Transverse colon (tissue), 4 donors: ENCODE measurements around the gene STK32A. TPM values are rescaled to one million over a fixed set of nuclear protein-coding genes. Genes with fewer than 3 reads are reported as not detected.

Experiments
- DNase-seq: peaks from one replicate; pipeline ENCODE4 v3.0.0-alpha.2; 2019
- H3K27ac ChIP-seq, 4 donors: fragments of 200-600 bp; sonication (generic); 2 replicates each; pipeline ENCODE4 v1.5.1; 2016 to 2018; ENCODE audit warnings: inconsistent platforms in 4 of 4
- H3K27me3 ChIP-seq: fragments of 200-600 bp; sonication (generic); 2 replicates; pipeline ENCODE4 v1.5.1; 2017; ENCODE audit warnings: inconsistent platforms
- H3K36me3 ChIP-seq, 4 donors: fragments of 200-600 bp; sonication (generic); 2 replicates each; pipeline ENCODE4 v1.5.1; 2017 to 2019; ENCODE audit warnings: inconsistent platforms in 4 of 4
- H3K4me1 ChIP-seq, 4 donors: fragments of 200-600 bp; sonication (generic); 2 replicates each; pipeline ENCODE4 v1.5.1; 2017 to 2020; ENCODE audit warnings: inconsistent platforms in 4 of 4
- H3K4me3 ChIP-seq, 4 donors: fragments of 200-600 bp; sonication (generic); 1 replicate in 1 of 4; 2 replicates in 3 of 4; pipeline versions ENCODE4 v1.5.1 to v1.6.1; 2017 to 2019; ENCODE audit warnings: inconsistent platforms in 4 of 4
- H3K9me3 ChIP-seq, 2 donors: fragments of 200-600 bp; sonication (generic); 2 replicates each; pipeline ENCODE4 v1.5.1; 2017 to 2019; ENCODE audit warnings: inconsistent platforms in 2 of 2
- CTCF ChIP-seq, 5 experiments: fragments of 200-600 bp in 3 of 5; fragments of 450-650 bp in 2 of 5; sonication (generic) in 3 of 5; IDR thresholded peaks; 1 replicate in 2 of 5; 2 replicates in 3 of 5; pipeline ENCODE4 v1.5.1; 2016 to 2017; ENCODE audit warnings: antibody characterized with exemption in 5 of 5, inconsistent platforms in 3 of 5, mild to moderate bottlenecking in 2 of 5, moderate library complexity in 1 of 5
- EP300 ChIP-seq: sonication (generic); formaldehyde crosslinking; IDR thresholded peaks from one replicate; pipeline ENCODE4 v1.6.1; 2017; ENCODE audit warnings: antibody characterized with exemption, low read depth
- POLR2A ChIP-seq: fragments of 450-650 bp; IDR thresholded peaks from one replicate; pipeline ENCODE4 v1.6.1; 2016; ENCODE audit warnings: antibody characterized with exemption, mild to moderate bottlenecking, moderate library complexity
- POLR2AphosphoS5 ChIP-seq, 3 donors: sonication (generic); formaldehyde crosslinking; IDR thresholded peaks; one replicate each; pipeline ENCODE4 v1.6.1; 2016; ENCODE audit warnings: antibody characterized with exemption in 3 of 3
- WGBS, 2 donors: methylation state at CpG; one replicate each; pipeline ENCODE4 v1.1.5; 2018; ENCODE audit warnings: low coverage in 1 of 2; 5-methylcytosine and 5-hydroxymethylcytosine counted together
- in situ Hi-C, 4 donors: fragments of 200-750 bp; cut with MboI; loops; one replicate each; pipeline versions ENCODE4 v1.15.0 to v1.15.1; 2017; ENCODE audit warnings: low sequenced_read_pairs in 3 of 4, low pct_ligation_motif_present in 1 of 4, low pct_unique_long_range_greater_than_20kb in 1 of 4
- intact Hi-C: fragments of 100-400 bp; cut with DNase I; formaldehyde crosslinking; loops from one replicate; pipeline ENCODE4 v1.15.1; 2023; ENCODE audit warnings: low total_unique reads
- total RNA-seq, 4 donors: library from RNA; depleted of rRNA; stranded (reverse); fragments of >200 nt; gene quantifications; one replicate each; pipeline ENCODE4 v1.1.0, GENCODE V29; 2016

Gene STK32A
- total RNA-seq, 4 donors from 2014 or later = 1.4 to 1.6 TPM; not detected in 2

GRCh38 chr5:147384346-147385193 is 149.7 kb downstream of the STK32A start:
- no peak for TF ChIP-seq EP300
- no peak for TF ChIP-seq POLR2A
- TF ChIP-seq POLR2AphosphoS5 (IDR thresholded peaks at IDR 0.05) = no peak
- no peak for TF ChIP-seq CTCF (IDR thresholded peaks at IDR 0.05)
- DNase-seq = no peak
- Histone ChIP-seq H3K4me1 (peaks cover 0 to 9% (median 0%) of the 10 kb centered on the region in 4 donors), H3K27me3 (no peaks in the 10 kb centered on the region), H3K36me3 (no peaks in the 10 kb centered on the region), H3K9me3 (no peaks in the 10 kb centered on the region), H3K4me3 (no peak overlapping the region), H3K27ac (no peak overlapping the region)
- intact Hi-C loops (no loop called here), in situ Hi-C loops (loop anchor here in 1 of 4 donors (25.0 kb wide), 1 partner anchor 178 kb away; no protein-coding TSS in a partner anchor)
- 67 to 74% methylated on average over 4 to 6 of the region's 6 CpGs for WGBS, 2 donors

GRCh38 chr5:147387109-147387508 is 152.3 kb downstream of the STK32A start:
- Histone ChIP-seq H3K27me3 (no peaks in the 10 kb centered on the region), H3K4me3 (no peak overlapping the region), H3K4me1 (peaks cover 0 to 9% (median 0%) of the 10 kb centered on the region in 4 donors), H3K36me3 (no peaks in the 10 kb centered on the region), H3K27ac (no peak overlapping the region), H3K9me3 (no peaks in the 10 kb centered on the region)
- 66% methylated on average over 4 of the region's 4 CpGs; no CpG with 5 or more reads in 1 of the 2 donors for WGBS, 2 donors
- in situ Hi-C loops (loop anchor here in 1 of 4 donors (25.0 kb wide), 1 partner anchor 175 kb away; no protein-coding TSS in a partner anchor), intact Hi-C loops (no loop called here)
- no peak for DNase-seq
- TF ChIP-seq POLR2A (no peak), EP300 (no peak), CTCF (IDR thresholded peaks at IDR 0.05) (no peak), POLR2AphosphoS5 (IDR thresholded peaks at IDR 0.05) (no peak)

GRCh38 chr5:147388184-147389108 is 153.6 kb downstream of the STK32A start:
- in situ Hi-C loops = loop anchor here in 1 of 4 donors (25.0 kb wide), 1 partner anchor 174 kb away; no protein-coding TSS in a partner anchor
- intact Hi-C loops = no loop called here

More at GRCh38 chr5:147388184-147389108, 153.6 kb downstream of the STK32A start:
- H3K27ac ChIP-seq = no peak overlapping the region
- TF ChIP-seq EP300 = no peak
- TF ChIP-seq CTCF (IDR thresholded peaks at IDR 0.05) = no peak
- no peak for TF ChIP-seq POLR2AphosphoS5 (IDR thresholded peaks at IDR 0.05)
- no peak for TF ChIP-seq POLR2A
- H3K36me3 ChIP-seq = no peaks in the 10 kb centered on the region
- H3K27me3 ChIP-seq = no peaks in the 10 kb centered on the region
- DNase-seq = no peak
- no peak overlapping the region for H3K4me3 ChIP-seq
- peaks cover 0 to 9% (median 0%) of the 10 kb centered on the region in 4 donors for H3K4me1 ChIP-seq
- H3K9me3 ChIP-seq = no peaks in the 10 kb centered on the region
- WGBS, 2 donors = 40 to 60% methylated on average over 1 to 7 of the region's 7 CpGs
